ENCODE measurements around the gene VIPR2. TPM values are rescaled to one million over a fixed set of nuclear protein-coding genes. Genes with fewer than 3 reads are reported as not detected.

Gene VIPR2
- total RNA-seq, 1 donor from 2014 or later = 4.5 TPM

DNA sequence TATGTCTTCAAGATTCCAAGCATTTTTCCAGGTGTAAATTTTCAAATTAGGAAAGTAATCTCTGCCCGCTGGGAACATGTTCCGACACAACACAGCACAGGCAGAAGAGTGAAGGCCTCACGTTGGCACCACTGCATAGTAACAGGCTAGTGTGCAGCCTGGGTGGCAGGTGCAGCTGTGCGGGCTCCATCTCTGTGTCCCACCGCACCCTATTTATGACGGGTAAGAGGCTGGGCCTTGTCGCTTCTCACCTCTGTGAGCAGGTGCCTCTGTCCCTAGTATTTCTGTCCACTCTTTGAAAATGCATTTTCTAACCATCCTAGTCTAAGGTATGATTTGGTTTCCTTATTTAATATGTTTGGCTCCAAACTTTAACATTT lies 24.1 kb downstream of the VIPR2 start:
- H3K27ac ChIP-seq = no peak overlapping the region
- H3K36me3 ChIP-seq = no peaks in the 10 kb centered on the region
- TF ChIP-seq, protein P1, sequence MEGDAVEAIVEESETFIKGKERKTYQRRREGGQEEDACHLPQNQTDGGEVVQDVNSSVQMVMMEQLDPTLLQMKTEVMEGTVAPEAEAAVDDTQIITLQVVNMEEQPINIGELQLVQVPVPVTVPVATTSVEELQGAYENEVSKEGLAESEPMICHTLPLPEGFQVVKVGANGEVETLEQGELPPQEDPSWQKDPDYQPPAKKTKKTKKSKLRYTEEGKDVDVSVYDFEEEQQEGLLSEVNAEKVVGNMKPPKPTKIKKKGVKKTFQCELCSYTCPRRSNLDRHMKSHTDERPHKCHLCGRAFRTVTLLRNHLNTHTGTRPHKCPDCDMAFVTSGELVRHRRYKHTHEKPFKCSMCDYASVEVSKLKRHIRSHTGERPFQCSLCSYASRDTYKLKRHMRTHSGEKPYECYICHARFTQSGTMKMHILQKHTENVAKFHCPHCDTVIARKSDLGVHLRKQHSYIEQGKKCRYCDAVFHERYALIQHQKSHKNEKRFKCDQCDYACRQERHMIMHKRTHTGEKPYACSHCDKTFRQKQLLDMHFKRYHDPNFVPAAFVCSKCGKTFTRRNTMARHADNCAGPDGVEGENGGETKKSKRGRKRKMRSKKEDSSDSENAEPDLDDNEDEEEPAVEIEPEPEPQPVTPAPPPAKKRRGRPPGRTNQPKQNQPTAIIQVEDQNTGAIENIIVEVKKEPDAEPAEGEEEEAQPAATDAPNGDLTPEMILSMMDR (IDR thresholded peaks at IDR 0.05) = no peak
- no peaks in the 10 kb centered on the region for H3K9me3 ChIP-seq
- ATAC-seq = no peak
- peaks cover 14% of the 10 kb centered on the region for H3K27me3 ChIP-seq
- no peak overlapping the region for H3K4me3 ChIP-seq
- intact Hi-C loops (cut with DNase I) = no loop called here
- no peaks in the 10 kb centered on the region for H3K4me1 ChIP-seq
- DNase-seq = no peak

DNA sequence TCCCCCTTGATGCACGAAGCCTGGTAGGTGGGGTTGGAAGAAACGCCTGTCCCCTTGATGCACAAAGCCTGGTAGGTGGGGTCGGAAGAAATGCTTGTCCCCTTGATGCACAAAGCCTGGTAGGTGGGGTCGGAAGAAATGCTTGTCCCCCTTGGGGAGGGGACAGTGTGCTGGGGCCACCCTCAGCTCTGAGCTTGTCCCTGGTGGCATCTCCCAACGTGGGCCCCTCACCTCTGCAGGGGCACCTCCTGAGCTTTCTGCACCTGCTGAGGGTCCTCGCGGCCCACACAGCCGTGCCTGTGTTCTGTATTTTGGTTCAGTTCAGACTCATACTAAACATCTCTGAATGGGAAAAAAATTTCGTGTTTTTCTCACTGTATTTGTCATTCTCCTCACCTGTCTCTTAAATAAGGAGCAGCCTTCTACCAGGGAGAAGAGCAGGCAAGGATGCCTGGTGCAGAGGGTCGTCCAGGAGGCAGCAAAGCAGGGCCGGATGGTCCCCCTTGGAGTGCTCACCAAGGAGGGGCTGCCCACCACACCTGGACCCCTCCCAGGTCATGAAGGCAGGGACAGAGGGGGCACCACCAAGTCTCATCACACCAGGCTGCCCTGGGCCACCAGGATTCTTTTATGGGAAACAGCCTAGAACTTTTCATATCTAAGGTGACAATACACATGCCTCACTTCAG lies 24.7 kb downstream of the VIPR2 start:
- no peaks in the 10 kb centered on the region for H3K4me1 ChIP-seq
- intact Hi-C loops (cut with DNase I) = no loop called here
- TF ChIP-seq, protein P1 (IDR thresholded peaks at IDR 0.05) = no peak
- no peak overlapping the region for H3K4me3 ChIP-seq
- H3K27me3 ChIP-seq = peaks cover 14% of the 10 kb centered on the region
- ATAC-seq = no peak
- no peaks in the 10 kb centered on the region for H3K36me3 ChIP-seq
- DNase-seq = peak; percentile 48
- no peak overlapping the region for H3K27ac ChIP-seq
- H3K9me3 ChIP-seq = no peaks in the 10 kb centered on the region

DNA sequence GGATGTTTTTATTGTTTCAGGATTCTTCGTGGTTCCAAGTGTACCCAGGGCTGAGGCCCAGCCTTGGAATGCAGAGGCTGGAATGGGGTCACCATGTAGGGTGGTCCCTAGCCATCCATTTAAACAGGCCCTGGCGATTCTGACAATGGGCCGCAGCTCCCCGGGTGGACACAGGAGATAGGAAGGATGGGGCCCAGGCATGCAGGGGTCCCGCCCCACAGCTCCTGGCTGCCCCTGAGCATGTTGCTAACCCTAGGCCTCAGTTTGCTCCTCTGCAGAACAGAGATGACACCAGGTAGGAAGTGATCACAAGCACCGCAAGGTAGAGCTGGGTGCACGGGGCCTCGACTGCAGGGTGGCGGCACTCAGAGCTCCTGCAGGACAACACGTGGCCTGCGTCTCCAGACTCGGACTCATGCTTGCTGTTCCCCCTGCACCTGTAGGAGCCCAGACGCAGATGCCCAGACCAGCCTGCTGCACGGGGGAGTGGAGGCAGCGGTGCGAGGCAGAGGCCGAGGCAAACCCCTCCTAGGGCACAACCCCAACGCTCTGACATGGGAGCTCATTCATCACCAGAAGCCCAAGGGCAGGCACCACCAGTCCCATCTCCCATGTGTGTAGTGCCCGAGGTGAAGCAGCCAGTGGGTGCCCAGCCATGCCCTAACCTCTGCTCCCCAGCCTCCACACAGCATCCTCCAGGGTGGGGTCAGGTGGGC lies 25.5 kb downstream of the VIPR2 start:
- H3K27me3 ChIP-seq = peaks cover 14% of the 10 kb centered on the region
- no peaks in the 10 kb centered on the region for H3K9me3 ChIP-seq
- DNase-seq = peak; percentile 40
- H3K4me3 ChIP-seq = no peak overlapping the region
- TF ChIP-seq, protein P1 (IDR thresholded peaks at IDR 0.05) = no peak
- peak; percentile 22 for ATAC-seq
- no peak overlapping the region for H3K27ac ChIP-seq
- no peaks in the 10 kb centered on the region for H3K4me1 ChIP-seq
- H3K36me3 ChIP-seq = no peaks in the 10 kb centered on the region
- intact Hi-C loops (cut with DNase I) = no loop called here

DNA sequence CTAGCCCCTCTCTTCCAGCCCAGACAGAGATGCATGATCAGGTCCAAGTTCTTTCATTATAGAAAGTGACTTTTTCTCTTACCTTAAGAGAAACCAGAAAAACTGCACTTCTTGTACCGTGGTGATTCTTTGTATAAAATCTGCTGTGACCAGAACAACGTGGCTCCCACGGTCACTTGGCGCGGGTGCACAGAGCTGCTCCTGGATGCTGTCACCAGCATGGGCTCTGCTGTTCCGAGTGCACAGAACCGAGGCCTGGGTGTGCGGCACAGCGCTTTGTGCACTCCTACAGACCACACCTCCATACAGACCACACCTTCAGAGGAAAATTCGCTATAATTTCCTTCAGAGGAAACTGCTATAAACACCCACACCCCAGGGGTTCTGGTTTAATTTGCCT lies 26.0 kb downstream of the VIPR2 start:
- DNase-seq (peak; percentile 31), ATAC-seq (no peak)
- no peak overlapping the region for H3K27ac ChIP-seq
- H3K4me1 ChIP-seq = no peaks in the 10 kb centered on the region
- TF ChIP-seq, protein P1 (IDR thresholded peaks at IDR 0.05) = no peak
- no peaks in the 10 kb centered on the region for H3K9me3 ChIP-seq
- no peaks in the 10 kb centered on the region for H3K36me3 ChIP-seq
- intact Hi-C loops (cut with DNase I) = no loop called here
- no peak overlapping the region for H3K4me3 ChIP-seq
- peaks cover 14% of the 10 kb centered on the region for H3K27me3 ChIP-seq

DNA sequence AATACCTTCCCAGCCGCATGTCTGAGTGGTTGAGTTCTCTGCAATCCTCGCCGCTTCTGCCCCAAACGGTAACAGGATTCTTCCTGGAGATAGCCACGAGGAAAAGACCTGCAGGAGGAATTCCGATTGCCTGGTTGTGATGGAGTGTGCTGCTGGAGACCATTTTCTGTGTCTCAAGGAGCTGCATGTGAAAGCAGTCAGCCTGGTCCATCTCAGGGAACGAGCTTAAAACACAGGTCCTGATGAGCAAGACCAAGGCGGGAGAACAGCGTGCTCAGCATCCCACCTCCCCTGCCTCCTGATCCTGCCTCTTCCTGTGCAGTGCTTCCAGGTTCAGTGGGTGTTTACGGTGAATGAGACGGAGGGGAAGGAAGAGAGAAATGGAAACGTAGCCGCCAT lies 26.5 kb downstream of the VIPR2 start:
- intact Hi-C loops (cut with DNase I) = no loop called here
- Histone ChIP-seq H3K27me3 (peaks cover 17% of the 10 kb centered on the region), H3K4me1 (no peaks in the 10 kb centered on the region), H3K36me3 (no peaks in the 10 kb centered on the region), H3K27ac (no peak overlapping the region), H3K4me3 (no peak overlapping the region), H3K9me3 (no peaks in the 10 kb centered on the region)
- ATAC-seq = no peak
- TF ChIP-seq, protein P1 (IDR thresholded peaks at IDR 0.05) = no peak
- no peak for DNase-seq

Data from upper lobe of right lung (tissue), 1 donor.